ENCODE data around the gene MGAT3. TPM values are rescaled to one million over a fixed set of nuclear protein-coding genes. Genes with fewer than 3 reads are reported as not detected.
"Not testable (repeated sequence)": the region's sequence is repeated elsewhere in the genome, so short reads cannot be mapped to it uniquely, and the experiment has no call there.

Gene MGAT3
- total RNA-seq, 2 experiments from 2014 or later = 1.0 to 1.2 TPM

DNA sequence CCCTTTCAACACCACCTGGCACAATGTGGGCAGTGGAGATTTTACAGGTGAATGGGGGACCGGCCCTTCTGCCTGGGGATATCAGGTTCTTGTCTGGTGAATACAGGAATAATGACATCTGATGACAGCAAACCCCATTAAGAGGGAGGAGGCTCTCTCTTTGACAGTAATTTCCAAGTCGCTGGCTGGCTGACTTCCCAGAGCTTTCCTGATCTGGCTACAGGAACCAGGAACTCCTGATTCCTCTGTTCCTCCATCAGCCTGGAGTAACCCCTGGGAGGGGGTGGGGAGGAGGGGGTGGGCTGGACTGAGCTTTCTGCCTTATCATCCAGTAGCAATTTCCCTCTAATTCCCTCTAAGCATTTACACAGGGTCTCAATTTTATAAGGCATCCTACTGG, 41.6 kb downstream of the MGAT3 start:
- H3K36me3 Mint-ChIP-seq = peaks cover 8% of the 10 kb centered on the region
- no peak overlapping the region for H3K4me3 Mint-ChIP-seq
- no peaks in the 10 kb centered on the region for H3K9me3 Mint-ChIP-seq
- H3K27me3 Mint-ChIP-seq = no peaks in the 10 kb centered on the region
- DNase-seq = no peak
- H3K27ac Mint-ChIP-seq = no peak overlapping the region
- peaks cover 14% of the 10 kb centered on the region for H3K4me1 Mint-ChIP-seq

GRCh38 chr22:39498802-39499201, 42.0 kb downstream of the MGAT3 start:
- no peak for DNase-seq
- H3K4me1 Mint-ChIP-seq = peaks cover 16% of the 10 kb centered on the region
- peaks cover 13% of the 10 kb centered on the region for H3K36me3 Mint-ChIP-seq
- H3K4me3 Mint-ChIP-seq = no peak overlapping the region
- H3K27me3 Mint-ChIP-seq = no peaks in the 10 kb centered on the region
- no peaks in the 10 kb centered on the region for H3K9me3 Mint-ChIP-seq
- no peak overlapping the region for H3K27ac Mint-ChIP-seq

GRCh38 chr22:39500101-39500500, 43.3 kb downstream of the MGAT3 start:
- Mint-ChIP-seq H3K9me3 (no peaks in the 10 kb centered on the region), H3K36me3 (peaks cover 21% of the 10 kb centered on the region), H3K4me1 (peaks cover 20% of the 10 kb centered on the region), H3K27me3 (no peaks in the 10 kb centered on the region), H3K4me3 (no peak overlapping the region), H3K27ac (no peak overlapping the region)
- no peak for DNase-seq

DNA sequence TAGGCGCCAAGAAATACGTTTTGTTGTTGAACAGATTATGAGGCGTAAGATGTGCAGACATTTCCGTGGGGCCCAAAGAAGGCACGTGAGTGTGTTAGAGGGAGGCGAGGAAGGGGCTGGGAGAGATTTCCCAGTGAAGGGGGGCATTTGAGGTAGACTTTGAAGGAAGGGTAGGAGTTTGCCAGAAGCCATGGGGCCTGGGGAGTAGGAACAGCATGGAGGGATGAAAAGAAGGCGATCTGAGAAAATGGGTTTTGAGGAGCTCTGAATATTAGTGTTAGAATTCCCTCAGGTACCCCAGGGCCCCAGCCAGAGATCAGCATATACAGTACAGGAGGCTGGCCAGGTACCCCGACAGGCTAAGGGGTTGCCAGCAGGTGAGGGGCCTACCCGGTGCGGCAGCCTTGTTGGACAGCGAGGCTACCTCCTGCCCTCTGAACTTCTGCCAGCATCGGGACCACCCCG, 44.9 kb downstream of the MGAT3 start:
- peaks cover 23% of the 10 kb centered on the region for H3K4me1 Mint-ChIP-seq
- H3K27me3 Mint-ChIP-seq = no peaks in the 10 kb centered on the region
- H3K36me3 Mint-ChIP-seq = peaks cover 33% of the 10 kb centered on the region
- peak overlapping the region; percentile 96 for H3K27ac Mint-ChIP-seq
- peak overlapping the region; percentile 94 for H3K4me3 Mint-ChIP-seq
- no peak for DNase-seq
- no peaks in the 10 kb centered on the region for H3K9me3 Mint-ChIP-seq

DNA sequence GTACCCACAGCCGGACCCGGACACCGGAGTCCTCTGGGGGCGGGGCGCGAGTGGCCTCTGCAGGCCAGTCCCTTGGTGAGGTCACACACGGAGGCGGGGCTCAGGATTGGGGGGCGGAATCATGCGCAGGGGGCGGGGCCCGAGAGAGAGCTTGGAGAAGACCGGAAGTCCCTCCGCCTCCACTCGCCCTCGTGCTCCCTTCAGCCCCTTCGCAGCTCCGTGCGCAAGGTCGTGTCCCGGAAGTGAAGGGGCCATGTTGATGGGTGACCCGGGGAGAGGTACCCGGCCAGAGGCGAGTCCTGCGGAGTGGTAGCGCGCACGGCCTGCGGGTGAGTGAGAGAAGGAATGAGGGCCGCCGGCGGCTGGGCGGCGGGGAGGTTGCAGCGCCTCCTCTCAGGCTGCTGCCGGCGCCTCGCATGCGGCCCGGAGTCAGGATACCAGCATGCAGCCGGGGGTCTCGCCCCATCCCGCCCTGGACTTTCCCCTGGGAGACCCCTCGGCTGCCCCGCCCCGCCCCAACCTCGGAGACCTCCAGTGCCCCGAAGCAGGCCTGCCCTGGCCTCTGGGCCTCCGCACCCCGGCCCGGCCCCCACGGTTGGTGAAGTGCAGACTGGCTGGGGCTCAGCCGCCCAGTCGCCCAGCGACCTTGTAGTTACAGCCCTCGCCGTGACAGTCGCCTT, 45.4 kb downstream of the MGAT3 start, which contains the start of gene MIEF1:
MIEF1 (plus strand) TSS at position 182 of the 680 bp plus-strand sequence. CDS start 9,005 bp downstream, outside the sequence.
- no peaks in the 10 kb centered on the region for H3K9me3 Mint-ChIP-seq
- no peaks in the 10 kb centered on the region for H3K27me3 Mint-ChIP-seq
- H3K4me1 Mint-ChIP-seq = peaks cover 23% of the 10 kb centered on the region
- peak within 1 kb of the TSS; percentile 94 for H3K4me3 Mint-ChIP-seq
- peaks cover 34% of the 10 kb centered on the region for H3K36me3 Mint-ChIP-seq
- H3K27ac Mint-ChIP-seq = peak within 1 kb of the TSS; percentile 96
- DNase-seq = peak; percentile 94

GRCh38 chr22:39502789-39503409, 46.1 kb downstream of the MGAT3 start:
- Mint-ChIP-seq H3K27ac (peak overlapping the region; percentile 85), H3K9me3 (no peaks in the 10 kb centered on the region), H3K4me1 (peaks cover 23% of the 10 kb centered on the region), H3K36me3 (peaks cover 34% of the 10 kb centered on the region), H3K27me3 (no peaks in the 10 kb centered on the region), H3K4me3 (peak overlapping the region; percentile 94)
- DNase-seq = no peak

GRCh38 chr22:39503630-39504029, 46.8 kb downstream of the MGAT3 start:
- peak overlapping the region; percentile 85 for H3K27ac Mint-ChIP-seq
- no peak for DNase-seq
- H3K9me3 Mint-ChIP-seq = no peaks in the 10 kb centered on the region
- H3K36me3 Mint-ChIP-seq = peaks cover 37% of the 10 kb centered on the region
- peak overlapping the region; percentile 94 for H3K4me3 Mint-ChIP-seq
- peaks cover 29% of the 10 kb centered on the region for H3K4me1 Mint-ChIP-seq
- no peaks in the 10 kb centered on the region for H3K27me3 Mint-ChIP-seq

- H3K4me3 Mint-ChIP-seq = peak overlapping the region; percentile 94
- no peak for DNase-seq
- H3K27ac Mint-ChIP-seq = no peak overlapping the region
- H3K4me1 Mint-ChIP-seq = peaks cover 30% of the 10 kb centered on the region
- no peaks in the 10 kb centered on the region for H3K9me3 Mint-ChIP-seq
- H3K36me3 Mint-ChIP-seq = peaks cover 39% of the 10 kb centered on the region
- H3K27me3 Mint-ChIP-seq = no peaks in the 10 kb centered on the region
Observed at GRCh38 chr22:39504071-39504470, 47.3 kb downstream of the MGAT3 start.

- Mint-ChIP-seq H3K4me1 (peaks cover 27% of the 10 kb centered on the region), H3K36me3 (peaks cover 47% of the 10 kb centered on the region)
- DNase-seq, H3K4me3 Mint-ChIP-seq, H3K9me3 Mint-ChIP-seq, H3K27me3 Mint-ChIP-seq, H3K27ac Mint-ChIP-seq: not testable (repeated sequence)
Observed at GRCh38 chr22:39507021-39507420, 50.2 kb downstream of the MGAT3 start.

DNA sequence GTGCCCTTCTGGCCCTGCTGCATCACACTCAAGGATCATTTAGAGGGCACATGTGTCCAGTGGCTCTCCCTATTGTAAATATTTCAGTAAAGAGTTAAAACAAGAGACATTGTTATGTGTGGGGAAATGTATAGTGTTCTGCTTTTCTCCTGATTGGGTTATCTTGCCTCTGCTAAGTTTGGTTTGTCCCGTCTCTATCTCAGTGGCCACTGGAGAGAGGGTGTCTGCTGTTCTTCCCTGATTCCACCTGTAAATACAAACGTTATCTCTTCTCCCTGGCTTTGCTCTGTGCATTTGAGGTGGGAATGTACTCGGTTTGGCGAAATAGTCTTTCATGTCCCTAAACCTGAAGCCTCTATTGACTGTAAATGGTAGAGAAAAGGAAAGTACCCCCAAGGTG, 51.6 kb downstream of the MGAT3 start:
- peaks cover 28% of the 10 kb centered on the region for H3K4me1 Mint-ChIP-seq

DNA sequence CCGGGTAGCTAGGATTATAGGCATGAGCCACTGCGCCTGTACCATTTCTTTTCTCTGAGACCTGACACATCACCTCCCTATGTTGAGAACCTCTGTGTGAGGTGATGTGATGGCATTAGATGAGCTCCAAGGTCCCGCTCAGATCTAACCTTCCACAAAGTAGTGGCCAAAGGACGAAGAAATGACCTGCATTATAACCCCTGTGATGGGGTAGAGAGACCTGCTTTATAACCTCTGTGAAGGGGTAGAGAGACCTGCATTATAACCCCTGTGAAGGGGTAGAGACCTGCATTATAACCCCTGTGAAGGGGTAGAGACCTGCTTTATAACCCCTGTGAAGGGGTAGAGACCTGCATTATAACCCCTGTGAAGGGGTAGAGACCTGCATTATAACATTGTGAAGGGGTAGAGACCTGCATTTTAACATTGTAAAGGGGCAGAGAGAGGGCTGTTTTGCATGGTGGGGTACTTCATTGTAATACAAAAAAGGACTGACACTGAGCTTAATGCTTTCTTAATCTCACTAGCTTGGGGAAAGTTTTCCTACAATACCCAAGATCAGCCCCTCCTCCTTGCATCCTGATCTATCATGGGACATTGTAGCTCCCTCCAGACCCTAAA, 53.8 kb downstream of the MGAT3 start:
- H3K36me3 Mint-ChIP-seq = peaks cover 41% of the 10 kb centered on the region
- H3K4me3 Mint-ChIP-seq = no peak overlapping the region
- H3K27me3 Mint-ChIP-seq = no peaks in the 10 kb centered on the region
- peaks cover 24% of the 10 kb centered on the region for H3K4me1 Mint-ChIP-seq
- no peak overlapping the region for H3K27ac Mint-ChIP-seq
- no peaks in the 10 kb centered on the region for H3K9me3 Mint-ChIP-seq
- no peak for DNase-seq

More for the DNA sequence above, 51.6 kb downstream of the MGAT3 start:
- Mint-ChIP-seq H3K9me3 (no peaks in the 10 kb centered on the region), H3K27me3 (no peaks in the 10 kb centered on the region), H3K36me3 (peaks cover 43% of the 10 kb centered on the region), H3K27ac (peak overlapping the region; percentile 3), H3K4me3 (no peak overlapping the region)
- no peak for DNase-seq

GRCh38 chr22:39511226-39511625, 54.4 kb downstream of the MGAT3 start:
- peaks cover 41% of the 10 kb centered on the region for H3K36me3 Mint-ChIP-seq

DNA sequence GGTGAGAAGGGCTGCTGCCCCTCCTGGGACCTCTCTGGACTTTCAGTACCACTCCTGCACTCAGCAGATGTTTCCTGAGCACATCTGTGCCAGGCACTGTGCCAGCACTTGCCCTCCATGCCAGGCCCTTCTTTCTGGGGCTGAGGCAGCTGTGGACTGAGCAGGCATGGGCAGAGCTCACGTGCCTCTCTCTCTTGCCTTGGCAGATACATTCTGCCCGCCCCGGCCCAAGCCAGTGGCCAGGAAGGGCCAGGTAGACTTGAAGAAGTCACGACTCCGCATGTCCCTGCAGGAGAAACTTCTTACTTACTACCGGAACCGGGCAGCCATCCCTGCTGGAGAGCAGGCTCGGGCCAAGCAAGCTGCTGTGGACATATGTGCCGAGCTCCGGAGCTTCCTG, 55.2 kb downstream of the MGAT3 start:
- H3K27me3 Mint-ChIP-seq = no peaks in the 10 kb centered on the region
- peaks cover 35% of the 10 kb centered on the region for H3K36me3 Mint-ChIP-seq
- no peak overlapping the region for H3K4me3 Mint-ChIP-seq
- no peak overlapping the region for H3K27ac Mint-ChIP-seq
- no peak for DNase-seq
- H3K4me1 Mint-ChIP-seq = peaks cover 28% of the 10 kb centered on the region
- H3K9me3 Mint-ChIP-seq = no peaks in the 10 kb centered on the region

More at GRCh38 chr22:39511226-39511625, 54.4 kb downstream of the MGAT3 start:
- Mint-ChIP-seq H3K27me3 (no peaks in the 10 kb centered on the region), H3K9me3 (no peaks in the 10 kb centered on the region), H3K4me3 (no peak overlapping the region), H3K27ac (no peak overlapping the region), H3K4me1 (peaks cover 27% of the 10 kb centered on the region)
- DNase-seq = no peak

GRCh38 chr22:39513791-39514190, 57.0 kb downstream of the MGAT3 start:
- DNase-seq = no peak
- H3K36me3 Mint-ChIP-seq = peaks cover 31% of the 10 kb centered on the region
- peaks cover 30% of the 10 kb centered on the region for H3K4me1 Mint-ChIP-seq
- no peaks in the 10 kb centered on the region for H3K27me3 Mint-ChIP-seq
- no peaks in the 10 kb centered on the region for H3K9me3 Mint-ChIP-seq
- no peak overlapping the region for H3K27ac Mint-ChIP-seq
- no peak overlapping the region for H3K4me3 Mint-ChIP-seq

GRCh38 chr22:39514373-39514973, 57.7 kb downstream of the MGAT3 start:
- Mint-ChIP-seq H3K36me3 (peaks cover 30% of the 10 kb centered on the region), H3K27me3 (no peaks in the 10 kb centered on the region), H3K9me3 (no peaks in the 10 kb centered on the region), H3K4me3 (no peak overlapping the region), H3K27ac (no peak overlapping the region), H3K4me1 (peaks cover 34% of the 10 kb centered on the region)
- no peak for DNase-seq
